ENCODE measurements around the gene DCAF10. TPM values are rescaled to one million over a fixed set of nuclear protein-coding genes. Genes with fewer than 3 reads are reported as not detected.

The DCAF10 gene
- total and polyA plus RNA-seq, 2 of the 13 experiments (the other 11 are each of a cell fraction or from before 2014, with no cell fraction given) = 9.2 to 20.3 TPM

- peak; percentile 93; the same call in 1 of the 2 replicates for TF ChIP-seq ZNF724P (CRISPR knock-in tag; IDR thresholded peaks at IDR 0.05; ENCODE audit: borderline replicate concordance)
- no peak for TF ChIP-seq PAF1 (CRISPR knock-in tag; IDR thresholded peaks at IDR 0.05)
- peak; percentile 71 for TF ChIP-seq THRA (CRISPR knock-in tag; IDR thresholded peaks at IDR 0.05; ENCODE audit: borderline replicate concordance)
- TF ChIP-seq ZNF713 (CRISPR knock-in tag; IDR thresholded peaks at IDR 0.05) = peak; percentile 94; the same call in 1 of the 2 replicates
- 0 out of 2 replicates have a peak, but pooled peaks have one; percentile 75 for TF ChIP-seq ZNF646 (CRISPR knock-in tag; IDR thresholded peaks at IDR 0.05)
- no peak for TF ChIP-seq NCOA5 (CRISPR knock-in tag; IDR thresholded peaks at IDR 0.05)
- peak; percentile 86 for TF ChIP-seq GATAD2A (CRISPR knock-in tag; IDR thresholded peaks at IDR 0.05)
- TF ChIP-seq ZNF124 (CRISPR knock-in tag; IDR thresholded peaks at IDR 0.05) = peak; percentile 92
- TF ChIP-seq TGIF2 (CRISPR knock-in tag; IDR thresholded peaks at IDR 0.05) = peak; percentile 76; the same call in 1 of the 2 replicates
- TF ChIP-seq CSRNP1 (CRISPR knock-in tag; IDR thresholded peaks at IDR 0.05) = peak; percentile 98
- no peak for TF ChIP-seq ARNT (IDR thresholded peaks at IDR 0.05)
- peak; percentile 12; the same call in 1 of the 2 replicates for TF ChIP-seq ZSCAN30 (CRISPR knock-in tag; IDR thresholded peaks at IDR 0.05)
- TF ChIP-seq SMAD9 (CRISPR knock-in tag; IDR thresholded peaks at IDR 0.05) = no peak
- no peak for TF ChIP-seq GATA4 (IDR thresholded peaks at IDR 0.05; ENCODE audit: borderline replicate concordance, low read depth)
- peak; percentile 97 for TF ChIP-seq ZNF350 (CRISPR knock-in tag; IDR thresholded peaks at IDR 0.05; ENCODE audit: borderline replicate concordance, low read depth)
- peak; percentile 92 for TF ChIP-seq KLF15 (CRISPR knock-in tag; IDR thresholded peaks at IDR 0.05; ENCODE audit: borderline replicate concordance)
- peak; percentile 84; the same call in 1 of the 2 replicates for TF ChIP-seq ZNF547 (CRISPR knock-in tag; IDR thresholded peaks at IDR 0.05)
- TF ChIP-seq ATF3 (CRISPR knock-in tag; IDR thresholded peaks at IDR 0.05) = peak; percentile 74; the same call in 1 of the 2 replicates
Observed at GRCh38 chr9:37800631-37801286, at the start of gene DCAF10 (continued).

All from HepG2 (cell line).